Keratinocyte (primary cell): ENCODE data around the gene DCAF15. TPM values are rescaled to one million over a fixed set of nuclear protein-coding genes. Genes with fewer than 3 reads are reported as not detected.

Source experiments
- DNase-seq: peaks from one replicate; pipeline ENCODE4 v3.0.0-alpha.2; 2011; ENCODE audit warnings: low read depth, missing footprints, low spot score
- FAIRE-seq: peaks from 2 replicates; lab custom pipeline; 2011; peaks lifted over from hg19 to GRCh38; lab: Jason Lieb, UNC
- H2AFZ ChIP-seq: 2 replicates; pipeline ENCODE4 v1.6.0; 2012; ENCODE audit warnings: low read length, control low read depth, inconsistent platforms; ENCODE audit not compliant: control insufficient read depth
- H3K27ac ChIP-seq: 2 replicates; pipeline ENCODE4 v1.5.1; 2011; ENCODE audit warnings: low read length; ENCODE audit not compliant: control insufficient read depth, insufficient read depth
- H3K27me3 ChIP-seq: 3 replicates; pipeline ENCODE4 v1.6.0; 2011; ENCODE audit warnings: low read length; ENCODE audit not compliant: control insufficient read depth, insufficient read depth; ENCODE audit errors: extremely low read depth
- H3K36me3 ChIP-seq, 2 experiments: 2 replicates in 1 of 2; 3 replicates in 1 of 2; pipeline ENCODE4 v1.5.1; 2011; ENCODE audit warnings: low read length in 2 of 2, mild to moderate bottlenecking in 1 of 2; ENCODE audit not compliant: control insufficient read depth in 2 of 2, insufficient read depth in 2 of 2; ENCODE audit errors: extremely low read depth in 1 of 2
- H3K4me1 ChIP-seq: 3 replicates; pipeline ENCODE4 v1.5.1; 2011; ENCODE audit warnings: low read length; ENCODE audit not compliant: control insufficient read depth, insufficient read depth; ENCODE audit errors: extremely low read depth
- H3K4me2 ChIP-seq: 3 replicates; pipeline ENCODE4 v1.6.0; 2011; ENCODE audit warnings: low read depth, low read length; ENCODE audit not compliant: control insufficient read depth, insufficient read depth; ENCODE audit errors: extremely low read depth
- H3K4me3 ChIP-seq, 3 experiments: fragments of 200-600 bp in 1 of 3; sonication (generic) in 1 of 3; 2 replicates in 2 of 3; 3 replicates in 1 of 3; pipeline ENCODE4 v1.5.1; 2011 to 2016; ENCODE audit warnings: low read length in 3 of 3, mild to moderate bottlenecking in 3 of 3, control low read depth in 2 of 3, inconsistent platforms in 1 of 3, low read depth in 1 of 3, mixed read lengths in 1 of 3, mixed run types in 1 of 3, moderate library complexity in 1 of 3; ENCODE audit not compliant: control insufficient read depth in 2 of 3, insufficient read depth in 2 of 3; ENCODE audit errors: extremely low read depth in 1 of 3
- H3K79me2 ChIP-seq: 2 replicates; pipeline ENCODE4 v1.6.0; 2012; ENCODE audit warnings: low read length; ENCODE audit not compliant: control insufficient read depth, insufficient read depth
- H3K9ac ChIP-seq: 3 replicates; pipeline ENCODE4 v1.6.0; 2011; ENCODE audit warnings: low read length; ENCODE audit not compliant: control insufficient read depth, insufficient read depth; ENCODE audit errors: extremely low read depth
- H3K9me1 ChIP-seq: 3 replicates; pipeline ENCODE4 v1.6.0; 2011; ENCODE audit warnings: low read length; ENCODE audit not compliant: control insufficient read depth, insufficient read depth; ENCODE audit errors: extremely low read depth
- H3K9me3 ChIP-seq: 2 replicates; pipeline ENCODE4 v1.5.1; 2012; ENCODE audit warnings: low read depth, low read length; ENCODE audit not compliant: control insufficient read depth
- H4K20me1 ChIP-seq: 3 replicates; pipeline ENCODE4 v1.6.0; 2011; ENCODE audit warnings: low read length; ENCODE audit not compliant: control insufficient read depth, insufficient read depth; ENCODE audit errors: extremely low read depth
- CTCF ChIP-seq, 3 experiments: IDR thresholded peaks in 1 of 3; conservative IDR thresholded peaks in 1 of 3; optimal IDR thresholded peaks in 1 of 3; 2 replicates in 2 of 3; 3 replicates in 1 of 3; pipeline versions ENCODE3 to v1.5.1; 2011; ENCODE audit warnings: low read length in 3 of 3, mild to moderate bottlenecking in 3 of 3, moderate library complexity in 2 of 3, control low read depth in 1 of 3, inconsistent platforms in 1 of 3; ENCODE audit not compliant: insufficient read depth in 2 of 3; ENCODE audit errors: extremely low read depth in 1 of 3
- EZH2 ChIP-seq: IDR thresholded peaks from one replicate; pipeline ENCODE4 v1.6.1; 2012; ENCODE audit warnings: inconsistent platforms, mild to moderate bottlenecking, low read length, moderate library complexity
- dilution Hi-C: fragments of 300-500 bp; cut with MboI; formaldehyde crosslinking; loops from one replicate; pipeline ENCODE4 v1.7.0; 2020; ENCODE audit warnings: low sequenced_read_pairs; ENCODE audit not compliant: extremely low pct_ligation_motif_present
- polyA plus RNA-seq, 5 experiments: library from polyadenylated mRNA; depleted of rRNA in 3 of 5; stranded (reverse) in 3 of 5; stranded (forward) in 1 of 5; unstranded in 1 of 5; fragments of >200 nt; gene quantifications; 1 replicate in 1 of 5; 2 replicates in 3 of 5; 3 replicates in 1 of 5; pipeline versions ENCODE4 v1.2.1 to v1.2.3, GENCODE V29; 2011 to 2012; ENCODE audit warnings: missing spikeins in 2 of 5, low read depth in 1 of 5, low replicate concordance in 1 of 5

DCAF15 gene
- polyA plus RNA-seq, 1 donor (not counting 4 experiments of a cell fraction or from before 2014, with no cell fraction given), result 15.1 TPM

- peak overlapping the region; percentile 33 for H2AFZ ChIP-seq
- peaks cover 23% of the 10 kb centered on the region for H3K4me1 ChIP-seq
- peak overlapping the region; percentile 18 for H3K4me2 ChIP-seq
- peaks cover 0 to 10% of the 10 kb centered on the region in 2 experiments for H3K36me3 ChIP-seq
- DNase-seq (no peak), FAIRE-seq (no peak)
- H3K9ac ChIP-seq, result no peak overlapping the region
- H4K20me1 ChIP-seq, result no peaks in the 10 kb centered on the region
- H3K9me1 ChIP-seq, result no peaks in the 10 kb centered on the region
- H3K79me2 ChIP-seq, result peaks cover 10% of the 10 kb centered on the region
- no peak overlapping the region for H3K27ac ChIP-seq
- no peak for TF ChIP-seq CTCF (optimal IDR thresholded peaks at IDR 0.05 in 1 of 3, IDR thresholded peaks at IDR 0.05 in 1 of 3, conservative IDR thresholded peaks at IDR 0.05 in 1 of 3; ENCODE audit: extremely low read depth in 1 of 3, insufficient read depth in 2 of 3, low read length in 3 of 3)
- TF ChIP-seq EZH2, result no peak
- H3K9me3 ChIP-seq, result no peaks in the 10 kb centered on the region
- no peak overlapping the region for H3K4me3 ChIP-seq
- no peaks in the 10 kb centered on the region for H3K27me3 ChIP-seq
- dilution Hi-C loops, result no loop called here
These were observed 48.5 kb downstream of the DCAF15 start for GRCh38 chr19:14000691-14001375.

GRCh38 chr19:14002571-14003250 lies 50.4 kb downstream of the DCAF15 start:
- FAIRE-seq, result no peak
- Histone ChIP-seq H3K9me1 (no peaks in the 10 kb centered on the region), H3K4me1 (peaks cover 28% of the 10 kb centered on the region), H3K4me2 (peak overlapping the region; percentile 3), H4K20me1 (no peaks in the 10 kb centered on the region), H3K27ac (no peak overlapping the region), H2AFZ (no peak overlapping the region), H3K36me3 (peaks cover 0 to 2% of the 10 kb centered on the region in 2 experiments), H3K79me2 (peaks cover 10% of the 10 kb centered on the region), H3K9me3 (no peaks in the 10 kb centered on the region), H3K9ac (no peak overlapping the region), H3K4me3 (no peak overlapping the region), H3K27me3 (no peaks in the 10 kb centered on the region)
- no peak for TF ChIP-seq EZH2
- no peak for TF ChIP-seq CTCF (optimal IDR thresholded peaks at IDR 0.05 in 1 of 3, IDR thresholded peaks at IDR 0.05 in 1 of 3, conservative IDR thresholded peaks at IDR 0.05 in 1 of 3; ENCODE audit: extremely low read depth in 1 of 3, insufficient read depth in 2 of 3, low read length in 3 of 3)
- dilution Hi-C loops, result no loop called here
- DNase-seq, result no peak
